ENCODE results near the gene RIF1.

RIF1 gene

DNA sequence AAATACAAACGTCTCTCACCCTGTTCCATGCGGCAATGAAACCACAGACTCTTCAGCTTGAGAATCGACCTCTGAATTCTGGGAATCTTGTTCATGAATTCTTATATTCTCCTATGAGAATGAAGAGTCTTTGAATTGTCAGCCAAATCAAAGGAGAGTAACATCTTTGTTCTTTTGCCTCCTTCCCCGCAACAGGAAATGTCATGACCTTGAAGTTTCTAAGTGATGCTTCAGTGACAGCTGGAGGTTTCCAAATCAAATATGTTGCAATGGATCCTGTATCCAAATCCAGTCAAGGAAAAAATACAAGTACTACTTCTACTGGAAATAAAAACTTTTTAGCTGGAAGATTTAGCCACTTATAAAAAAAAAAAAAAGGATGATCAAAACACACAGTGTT, 30.5 kb upstream of the RIF1 start:
- Histone ChIP-seq H3K4me2 (ENCODE audit: low read length) (no peak overlapping the region), H4K20me1 (ENCODE audit: insufficient read depth, low read length) (no peaks in the 10 kb centered on the region), H2AFZ (ENCODE audit: low read length) (no peak overlapping the region), H3K4me1 (ENCODE audit: insufficient read depth, low read length, severe bottlenecking) (no peaks in the 10 kb centered on the region), H3K27ac (ENCODE audit: low read depth, low read length, poor library complexity, severe bottlenecking) (no peak overlapping the region), H3F3A (ENCODE audit: insufficient read depth, low read length) (no peaks in the 10 kb centered on the region), H3K9me2 (ENCODE audit: low read depth, low read length) (no peaks in the 10 kb centered on the region), H3K27me3 (ENCODE audit: insufficient read depth, low read length) (no peaks in the 10 kb centered on the region), H3K79me2 (ENCODE audit: insufficient read depth, low read length) (no peaks in the 10 kb centered on the region), H3K36me3 (ENCODE audit: insufficient read depth, low read length) (no peaks in the 10 kb centered on the region), H3K9ac (ENCODE audit: low read length) (no peak overlapping the region), H3K4me3 (ENCODE audit: low read depth, low read length, poor library complexity, severe bottlenecking) (no peak overlapping the region), H3K9me3 (ENCODE audit: low read length) (no peaks in the 10 kb centered on the region)
- TF ChIP-seq, protein P1, sequence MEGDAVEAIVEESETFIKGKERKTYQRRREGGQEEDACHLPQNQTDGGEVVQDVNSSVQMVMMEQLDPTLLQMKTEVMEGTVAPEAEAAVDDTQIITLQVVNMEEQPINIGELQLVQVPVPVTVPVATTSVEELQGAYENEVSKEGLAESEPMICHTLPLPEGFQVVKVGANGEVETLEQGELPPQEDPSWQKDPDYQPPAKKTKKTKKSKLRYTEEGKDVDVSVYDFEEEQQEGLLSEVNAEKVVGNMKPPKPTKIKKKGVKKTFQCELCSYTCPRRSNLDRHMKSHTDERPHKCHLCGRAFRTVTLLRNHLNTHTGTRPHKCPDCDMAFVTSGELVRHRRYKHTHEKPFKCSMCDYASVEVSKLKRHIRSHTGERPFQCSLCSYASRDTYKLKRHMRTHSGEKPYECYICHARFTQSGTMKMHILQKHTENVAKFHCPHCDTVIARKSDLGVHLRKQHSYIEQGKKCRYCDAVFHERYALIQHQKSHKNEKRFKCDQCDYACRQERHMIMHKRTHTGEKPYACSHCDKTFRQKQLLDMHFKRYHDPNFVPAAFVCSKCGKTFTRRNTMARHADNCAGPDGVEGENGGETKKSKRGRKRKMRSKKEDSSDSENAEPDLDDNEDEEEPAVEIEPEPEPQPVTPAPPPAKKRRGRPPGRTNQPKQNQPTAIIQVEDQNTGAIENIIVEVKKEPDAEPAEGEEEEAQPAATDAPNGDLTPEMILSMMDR (IDR thresholded peaks at IDR 0.05; ENCODE audit: low read length): no peak
- no peak for TF ChIP-seq EZH2 (IDR thresholded peaks at IDR 0.05; ENCODE audit: borderline replicate concordance, low read length)

DNA sequence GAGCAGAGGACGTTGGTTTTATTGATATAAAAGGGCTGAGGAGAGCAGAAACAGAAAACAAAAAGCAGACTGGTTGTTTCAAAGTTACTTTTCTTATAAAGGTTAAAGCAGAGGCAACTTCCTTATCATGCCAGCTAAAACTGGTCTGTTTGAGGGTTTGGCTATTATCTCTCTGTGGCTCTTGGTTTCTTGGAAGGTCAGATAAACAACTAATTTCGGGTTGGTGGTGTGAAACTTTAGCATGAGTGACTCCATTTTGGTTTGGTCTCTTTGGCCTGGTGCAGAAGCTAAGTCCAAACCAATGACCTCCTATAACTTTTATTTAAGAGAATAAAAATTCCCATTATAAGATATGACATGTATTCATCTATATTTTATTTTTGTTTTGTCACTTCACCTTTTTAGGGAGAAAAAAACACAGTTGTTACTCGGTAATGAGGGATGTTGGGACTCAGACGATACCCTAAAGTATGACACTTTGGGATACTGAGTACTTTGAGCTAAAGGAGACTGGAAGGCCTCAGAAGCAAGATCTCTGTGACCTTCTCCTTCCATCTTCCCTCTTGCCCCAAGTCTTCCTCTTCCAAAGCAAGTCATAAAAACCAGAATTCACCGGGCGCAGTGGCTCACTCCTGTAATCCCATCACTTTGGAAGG, 29.0 kb upstream of the RIF1 start:
- Histone ChIP-seq H3K4me2 (ENCODE audit: low read length) (no peak overlapping the region), H3K9me2 (ENCODE audit: low read depth, low read length) (no peaks in the 10 kb centered on the region), H3K4me3 (ENCODE audit: low read depth, low read length, poor library complexity, severe bottlenecking) (no peak overlapping the region), H3F3A (ENCODE audit: insufficient read depth, low read length) (no peaks in the 10 kb centered on the region), H3K27me3 (ENCODE audit: insufficient read depth, low read length) (no peaks in the 10 kb centered on the region), H3K79me2 (ENCODE audit: insufficient read depth, low read length) (no peaks in the 10 kb centered on the region), H3K27ac (ENCODE audit: low read depth, low read length, poor library complexity, severe bottlenecking) (no peak overlapping the region), H3K9me3 (ENCODE audit: low read length) (no peaks in the 10 kb centered on the region), H3K4me1 (ENCODE audit: insufficient read depth, low read length, severe bottlenecking) (no peaks in the 10 kb centered on the region), H3K36me3 (ENCODE audit: insufficient read depth, low read length) (no peaks in the 10 kb centered on the region), H3K9ac (ENCODE audit: low read length) (no peak overlapping the region), H2AFZ (ENCODE audit: low read length) (no peak overlapping the region), H4K20me1 (ENCODE audit: insufficient read depth, low read length) (no peaks in the 10 kb centered on the region)
- TF ChIP-seq, protein P1 (IDR thresholded peaks at IDR 0.05; ENCODE audit: low read length): no peak
- TF ChIP-seq EZH2 (IDR thresholded peaks at IDR 0.05; ENCODE audit: borderline replicate concordance, low read length): no peak

DNA sequence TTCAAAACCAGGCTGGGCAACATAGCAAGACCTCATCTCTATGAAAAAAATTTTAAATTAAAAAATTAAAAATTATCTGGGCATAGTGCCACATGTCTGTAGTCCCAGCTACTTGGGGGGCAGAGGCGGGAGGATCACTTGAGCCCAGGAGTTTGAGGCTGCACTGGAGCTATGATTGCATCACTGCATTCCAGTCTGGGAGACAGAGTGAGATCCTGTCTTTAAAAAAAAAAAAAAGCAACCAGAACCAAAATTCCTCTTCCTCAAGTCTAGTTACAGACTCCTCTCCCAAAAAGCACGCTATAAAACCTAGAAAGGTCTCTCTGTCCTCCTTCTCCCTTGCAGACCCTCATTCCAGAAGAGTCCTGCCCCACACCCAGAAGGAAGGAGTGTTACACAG, 28.4 kb upstream of the RIF1 start:
- Histone ChIP-seq H3K9ac (ENCODE audit: low read length) (no peak overlapping the region), H3K4me3 (ENCODE audit: low read depth, low read length, poor library complexity, severe bottlenecking) (no peak overlapping the region), H3K4me2 (ENCODE audit: low read length) (no peak overlapping the region), H3K36me3 (ENCODE audit: insufficient read depth, low read length) (no peaks in the 10 kb centered on the region), H3K9me2 (ENCODE audit: low read depth, low read length) (no peaks in the 10 kb centered on the region), H3K27me3 (ENCODE audit: insufficient read depth, low read length) (no peaks in the 10 kb centered on the region), H3K79me2 (ENCODE audit: insufficient read depth, low read length) (no peaks in the 10 kb centered on the region), H2AFZ (ENCODE audit: low read length) (no peak overlapping the region), H4K20me1 (ENCODE audit: insufficient read depth, low read length) (no peaks in the 10 kb centered on the region), H3K4me1 (ENCODE audit: insufficient read depth, low read length, severe bottlenecking) (no peaks in the 10 kb centered on the region), H3K27ac (ENCODE audit: low read depth, low read length, poor library complexity, severe bottlenecking) (no peak overlapping the region), H3K9me3 (ENCODE audit: low read length) (no peaks in the 10 kb centered on the region), H3F3A (ENCODE audit: insufficient read depth, low read length) (no peaks in the 10 kb centered on the region)
- TF ChIP-seq, protein P1 (IDR thresholded peaks at IDR 0.05; ENCODE audit: low read length): no peak
- no peak for TF ChIP-seq EZH2 (IDR thresholded peaks at IDR 0.05; ENCODE audit: borderline replicate concordance, low read length)

Measured in OCI-LY1 (cell line).